ENCODE results near the gene JAML.
A peak's percentile ranks its signal among the peaks of the same experiment; 100 is the strongest.

GRCh38 chr11:118151431-118151830 is 73.4 kb downstream of the JAML start:
- TF ChIP-seq CTCF (conservative IDR thresholded peaks at IDR 0.05 in 1 of 2, IDR thresholded peaks at IDR 0.05 in 1 of 2; ENCODE audit: extremely low read depth in 1 of 2, insufficient read depth in 1 of 2, low read depth in 1 of 2, low read length in 2 of 2) (no peak), EZH2 (IDR thresholded peaks at IDR 0.05; ENCODE audit: borderline replicate concordance, low read length) (peak; percentile 28)

All from mammary epithelial cell (primary cell).